ENCODE measurements around the gene GALNT2.

GALNT2 gene

DNA sequence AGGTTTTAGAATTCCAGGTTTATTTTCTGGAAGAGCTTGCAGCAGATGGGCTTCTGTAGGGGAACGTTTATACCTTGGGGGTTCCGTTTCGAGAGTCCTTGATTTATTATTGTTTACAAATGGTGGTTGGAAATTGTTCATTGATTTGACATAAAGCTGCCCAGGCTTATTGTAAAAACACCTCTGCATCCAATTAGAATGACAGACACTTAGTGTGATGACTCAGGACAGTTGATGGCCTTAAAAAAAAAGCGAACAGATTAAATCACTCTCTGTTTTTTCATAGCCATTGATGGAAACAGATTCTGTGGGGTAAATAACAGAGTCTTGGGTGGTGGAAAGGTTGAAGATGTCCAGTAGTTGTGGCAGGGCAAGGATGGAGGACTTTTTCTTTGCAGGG lies 35.4 kb downstream of the GALNT2 start:
- Histone ChIP-seq H4K20me1 (ENCODE audit: insufficient read depth, low read length, poor library complexity, severe bottlenecking) (peaks cover 97% of the 10 kb centered on the region), H3K4me2 (ENCODE audit: low read depth, low read length, poor library complexity, severe bottlenecking) (no peak overlapping the region), H3K27me3 (ENCODE audit: insufficient read depth, low read length, poor library complexity, severe bottlenecking) (no peaks in the 10 kb centered on the region), H3K4me1 (ENCODE audit: insufficient read depth, low read length, poor library complexity, severe bottlenecking) (peaks cover 28% of the 10 kb centered on the region), H2AFZ (ENCODE audit: low read length) (no peak overlapping the region), H3F3A (ENCODE audit: low read depth) (no peaks in the 10 kb centered on the region), H3K4me3 (ENCODE audit: low read length, poor library complexity, severe bottlenecking) (no peak overlapping the region), H3K36me3 (ENCODE audit: insufficient read depth, low read length) (peaks cover 36% of the 10 kb centered on the region), H3K9ac (ENCODE audit: low read depth, low read length, poor library complexity, severe bottlenecking) (no peak overlapping the region), H3K79me2 (ENCODE audit: insufficient read depth, low read length) (peaks cover 100% of the 10 kb centered on the region), H3K9me2 (replicated peaks; ENCODE audit: low read depth, low read length) (no peaks in the 10 kb centered on the region), H3K9me3 (ENCODE audit: insufficient read depth, low read depth, low read length) (no peaks in the 10 kb centered on the region)
- TF ChIP-seq, protein P1, sequence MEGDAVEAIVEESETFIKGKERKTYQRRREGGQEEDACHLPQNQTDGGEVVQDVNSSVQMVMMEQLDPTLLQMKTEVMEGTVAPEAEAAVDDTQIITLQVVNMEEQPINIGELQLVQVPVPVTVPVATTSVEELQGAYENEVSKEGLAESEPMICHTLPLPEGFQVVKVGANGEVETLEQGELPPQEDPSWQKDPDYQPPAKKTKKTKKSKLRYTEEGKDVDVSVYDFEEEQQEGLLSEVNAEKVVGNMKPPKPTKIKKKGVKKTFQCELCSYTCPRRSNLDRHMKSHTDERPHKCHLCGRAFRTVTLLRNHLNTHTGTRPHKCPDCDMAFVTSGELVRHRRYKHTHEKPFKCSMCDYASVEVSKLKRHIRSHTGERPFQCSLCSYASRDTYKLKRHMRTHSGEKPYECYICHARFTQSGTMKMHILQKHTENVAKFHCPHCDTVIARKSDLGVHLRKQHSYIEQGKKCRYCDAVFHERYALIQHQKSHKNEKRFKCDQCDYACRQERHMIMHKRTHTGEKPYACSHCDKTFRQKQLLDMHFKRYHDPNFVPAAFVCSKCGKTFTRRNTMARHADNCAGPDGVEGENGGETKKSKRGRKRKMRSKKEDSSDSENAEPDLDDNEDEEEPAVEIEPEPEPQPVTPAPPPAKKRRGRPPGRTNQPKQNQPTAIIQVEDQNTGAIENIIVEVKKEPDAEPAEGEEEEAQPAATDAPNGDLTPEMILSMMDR (conservative IDR thresholded peaks at IDR 0.05; ENCODE audit: low read length), result no peak
- TF ChIP-seq EZH2phosphoT487 (IDR thresholded peaks at IDR 0.05; ENCODE audit: borderline replicate concordance), result no peak

DNA sequence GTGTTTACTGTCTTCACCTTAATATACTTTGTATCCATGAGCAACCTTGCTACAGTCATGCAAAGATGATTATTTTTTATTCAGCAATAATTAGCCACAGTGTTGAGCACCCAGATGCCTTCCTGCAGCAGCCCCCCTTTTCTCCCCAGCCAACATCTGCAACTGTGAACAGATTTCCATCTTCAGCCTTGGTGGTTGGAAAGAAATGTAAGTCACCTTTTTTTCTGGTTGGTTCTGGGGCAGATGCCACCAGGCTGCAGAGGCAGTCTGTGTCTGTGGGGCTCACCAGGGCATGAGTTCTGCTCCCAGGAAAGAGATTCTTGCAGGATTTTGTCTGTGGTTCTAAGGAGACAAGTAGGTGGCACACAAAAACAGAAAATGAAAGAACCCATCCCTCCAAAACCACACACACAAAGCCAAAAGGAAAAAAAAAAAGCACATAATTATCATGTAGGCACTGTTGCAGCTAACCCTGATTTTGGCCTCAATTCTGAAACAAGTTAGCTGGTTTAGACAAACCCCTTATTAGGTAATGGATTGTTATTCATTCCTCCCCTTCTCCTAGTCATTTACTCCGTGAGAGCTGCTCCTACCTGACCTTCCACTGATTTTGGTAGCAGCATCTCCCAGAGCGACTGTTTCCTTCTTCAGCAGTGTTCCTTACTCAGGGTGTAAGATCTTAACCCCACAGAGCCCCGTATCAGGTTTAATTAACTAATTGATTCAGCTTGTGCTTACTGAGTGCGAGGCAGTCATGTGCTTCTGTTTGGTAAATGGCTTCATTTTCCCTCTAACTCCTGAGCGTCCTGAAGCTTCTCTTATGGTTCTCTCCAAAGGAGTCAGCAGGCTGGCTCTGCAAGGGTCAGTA lies 36.5 kb downstream of the GALNT2 start:
- Histone ChIP-seq H2AFZ (ENCODE audit: low read length) (no peak overlapping the region), H4K20me1 (ENCODE audit: insufficient read depth, low read length, poor library complexity, severe bottlenecking) (peaks cover 96% of the 10 kb centered on the region), H3K79me2 (ENCODE audit: insufficient read depth, low read length) (peaks cover 100% of the 10 kb centered on the region), H3K4me1 (ENCODE audit: insufficient read depth, low read length, poor library complexity, severe bottlenecking) (peaks cover 28% of the 10 kb centered on the region), H3K9me2 (replicated peaks; ENCODE audit: low read depth, low read length) (no peaks in the 10 kb centered on the region), H3K9ac (ENCODE audit: low read depth, low read length, poor library complexity, severe bottlenecking) (peak overlapping the region; percentile 20), H3K36me3 (ENCODE audit: insufficient read depth, low read length) (peaks cover 33% of the 10 kb centered on the region), H3K4me2 (ENCODE audit: low read depth, low read length, poor library complexity, severe bottlenecking) (peak overlapping the region; percentile 12), H3K4me3 (ENCODE audit: low read length, poor library complexity, severe bottlenecking) (no peak overlapping the region), H3K9me3 (ENCODE audit: insufficient read depth, low read depth, low read length) (no peaks in the 10 kb centered on the region), H3K27me3 (ENCODE audit: insufficient read depth, low read length, poor library complexity, severe bottlenecking) (no peaks in the 10 kb centered on the region), H3F3A (ENCODE audit: low read depth) (no peaks in the 10 kb centered on the region)
- TF ChIP-seq, protein P1 (conservative IDR thresholded peaks at IDR 0.05; ENCODE audit: low read length), result no peak
- no peak for TF ChIP-seq EZH2phosphoT487 (IDR thresholded peaks at IDR 0.05; ENCODE audit: borderline replicate concordance)

DNA sequence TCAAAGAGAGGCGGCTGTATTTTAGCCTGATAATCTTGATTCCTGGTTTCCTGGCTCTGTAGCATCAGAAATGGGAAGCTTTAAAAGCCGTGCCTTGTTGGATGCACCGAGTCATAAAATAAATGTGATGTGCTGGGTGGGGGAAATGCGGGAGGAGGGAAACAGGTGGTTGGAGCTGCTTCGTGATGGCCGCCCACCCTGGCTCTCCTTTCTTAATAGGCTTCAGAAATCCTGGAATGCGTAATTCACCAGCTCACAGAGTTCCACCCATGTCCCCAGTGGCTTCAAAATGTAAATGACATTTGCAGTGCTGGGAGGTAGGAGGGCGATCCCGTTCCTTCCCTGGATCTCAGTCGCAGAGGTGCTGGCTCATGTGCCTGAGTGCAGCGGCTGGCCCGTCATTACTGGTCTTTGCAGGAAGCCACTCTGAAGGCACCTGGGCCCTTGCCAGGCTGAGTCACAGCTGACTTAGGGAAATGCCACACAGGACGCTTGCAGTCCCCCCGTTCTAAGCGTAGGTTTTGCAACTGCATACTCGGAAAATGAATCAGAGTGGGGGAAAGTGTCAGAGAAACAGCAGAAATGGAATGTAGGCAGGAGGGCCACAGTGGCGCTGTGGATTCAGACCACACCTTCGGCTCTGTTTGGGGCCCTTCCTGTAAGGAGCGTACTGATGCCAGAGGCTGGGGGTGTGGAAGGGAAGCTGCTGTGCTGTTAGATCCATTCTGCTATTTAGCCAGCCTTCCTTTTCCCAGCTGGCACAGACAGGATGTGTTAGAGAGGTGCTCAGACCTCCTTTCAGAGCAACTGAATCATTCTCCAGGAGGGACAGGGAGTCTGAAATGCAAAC lies 37.6 kb downstream of the GALNT2 start:
- Histone ChIP-seq H4K20me1 (ENCODE audit: insufficient read depth, low read length, poor library complexity, severe bottlenecking) (peaks cover 94% of the 10 kb centered on the region), H3K27me3 (ENCODE audit: insufficient read depth, low read length, poor library complexity, severe bottlenecking) (no peaks in the 10 kb centered on the region), H3K79me2 (ENCODE audit: insufficient read depth, low read length) (peaks cover 100% of the 10 kb centered on the region), H2AFZ (ENCODE audit: low read length) (no peak overlapping the region), H3K4me2 (ENCODE audit: low read depth, low read length, poor library complexity, severe bottlenecking) (peak overlapping the region; percentile 12), H3K4me1 (ENCODE audit: insufficient read depth, low read length, poor library complexity, severe bottlenecking) (peaks cover 28% of the 10 kb centered on the region), H3K9me2 (replicated peaks; ENCODE audit: low read depth, low read length) (no peaks in the 10 kb centered on the region), H3K36me3 (ENCODE audit: insufficient read depth, low read length) (peaks cover 29% of the 10 kb centered on the region), H3K9me3 (ENCODE audit: insufficient read depth, low read depth, low read length) (no peaks in the 10 kb centered on the region), H3K9ac (ENCODE audit: low read depth, low read length, poor library complexity, severe bottlenecking) (peak overlapping the region; percentile 20), H3F3A (ENCODE audit: low read depth) (no peaks in the 10 kb centered on the region), H3K4me3 (ENCODE audit: low read length, poor library complexity, severe bottlenecking) (no peak overlapping the region)
- TF ChIP-seq EZH2phosphoT487 (IDR thresholded peaks at IDR 0.05; ENCODE audit: borderline replicate concordance), result no peak
- TF ChIP-seq, protein P1 (conservative IDR thresholded peaks at IDR 0.05; ENCODE audit: low read length), result no peak
